IMR-90 (cell line): ENCODE measurements around the gene TCIRG1. TPM values are rescaled to one million over a fixed set of nuclear protein-coding genes. Genes with fewer than 3 reads are reported as not detected.
A peak's percentile ranks its signal among the peaks of the same experiment; 100 is the strongest.

Experiments
- ATAC-seq: fragments of 200-7000 bp; cut with Tn5 transposase; 2 replicates; pipeline ENCODE4 v1.9.1; 2020; ENCODE audit warnings: low read depth, mild to moderate bottlenecking, moderate library complexity
- BruUV-seq: library from RNA; stranded (reverse); fragments of 400-500 nt; replicated peaks from 2 replicates; lab custom pipeline; 2021; lab: Mats Ljungman, UMichigan
- CTCF ChIA-PET: fragments of 300-600 bp; formaldehyde crosslinking; extraction: SDS; loops from one replicate; lab custom pipeline; 2021; ENCODE audit warnings: antibody characterized with exemption; lab: Yijun Ruan, JAX
- POLR2A ChIA-PET: fragments of 300-600 bp; sonication (Branson Sonifier 250); formaldehyde crosslinking; loops from one replicate; lab custom pipeline; 2022; ENCODE audit warnings: antibody characterized with exemption; ENCODE audit not compliant: unreplicated experiment; lab: Charles Lee
- DNase-seq: peaks from one replicate; pipeline ENCODE4 v3.0.0; 2013
- H2AFZ ChIP-seq: replicated peaks from 2 replicates; pipeline ENCODE3; 2013; ENCODE audit warnings: low read length, mild to moderate bottlenecking; ENCODE audit not compliant: poor library complexity
- H2AK5ac ChIP-seq: 2 replicates; pipeline ENCODE4 v1.6.1; 2013; ENCODE audit warnings: low read depth, low read length, inconsistent platforms
- H2AK9ac ChIP-seq: replicated peaks from 2 replicates; pipeline ENCODE3; 2013; ENCODE audit warnings: mild to moderate bottlenecking, low read depth, low read length, moderate library complexity; ENCODE audit not compliant: poor library complexity
- H2BK120ac ChIP-seq: 2 replicates; pipeline ENCODE4 v1.6.1; 2013; ENCODE audit warnings: low read depth, low read length, inconsistent platforms
- H2BK15ac ChIP-seq: 3 replicates; pipeline ENCODE4 v1.6.1; 2013; ENCODE audit warnings: low read depth, low read length, inconsistent platforms
- H2BK20ac ChIP-seq: 2 replicates; pipeline ENCODE4 v1.6.1; 2013; ENCODE audit warnings: low read depth, mild to moderate bottlenecking, inconsistent platforms, low read length, moderate library complexity
- H2BK5ac ChIP-seq: 2 replicates; pipeline ENCODE4 v1.6.1; 2013; ENCODE audit warnings: mild to moderate bottlenecking, low read depth, low read length, inconsistent platforms; ENCODE audit not compliant: poor library complexity, severe bottlenecking
- H3K14ac ChIP-seq: replicated peaks from 2 replicates; pipeline ENCODE4 v1.6.1; 2013; ENCODE audit warnings: low read depth, low read length, inconsistent platforms
- H3K18ac ChIP-seq: 2 replicates; pipeline ENCODE4 v1.6.1; 2013; ENCODE audit warnings: low read depth, low read length, control low read depth
- H3K23ac ChIP-seq: 2 replicates; pipeline ENCODE4 v1.6.1; 2013; ENCODE audit warnings: low read depth, low read length, inconsistent platforms
- H3K27ac ChIP-seq: 2 replicates; pipeline ENCODE4 v1.5.1; 2013; ENCODE audit warnings: mild to moderate bottlenecking, control low read depth, low read length; ENCODE audit not compliant: insufficient read depth
- H3K27me3 ChIP-seq: 2 replicates; pipeline ENCODE4 v1.6.1; 2013; ENCODE audit warnings: low read length; ENCODE audit not compliant: control insufficient read depth, insufficient read depth
- H3K36me3 ChIP-seq: 2 replicates; pipeline ENCODE4 v1.6.1; 2013; ENCODE audit warnings: low read length, mixed read lengths; ENCODE audit not compliant: control insufficient read depth, insufficient read depth
- H3K4ac ChIP-seq: 2 replicates; pipeline ENCODE4 v1.6.1; 2013; ENCODE audit warnings: low read depth, low read length, inconsistent platforms
- H3K4me1 ChIP-seq: 2 replicates; pipeline ENCODE4 v1.6.1; 2013; ENCODE audit warnings: low read length, mixed read lengths; ENCODE audit not compliant: control insufficient read depth, insufficient read depth
- H3K4me2 ChIP-seq: 2 replicates; pipeline ENCODE4 v1.6.1; 2013; ENCODE audit warnings: low read depth, mild to moderate bottlenecking, control low read depth, low read length, moderate library complexity
- H3K4me3 ChIP-seq: 2 replicates; pipeline ENCODE4 v1.5.1; 2013; ENCODE audit warnings: low read depth, mild to moderate bottlenecking, control low read depth, low read length, moderate library complexity; ENCODE audit not compliant: insufficient read depth
- H3K56ac ChIP-seq: 2 replicates; pipeline ENCODE4 v1.6.1; 2013; ENCODE audit warnings: low read length, inconsistent platforms; ENCODE audit not compliant: insufficient read depth; ENCODE audit errors: extremely low read depth
- H3K79me1 ChIP-seq, 2 experiments: 2 replicates each; pipeline ENCODE4 v1.6.1; 2013; ENCODE audit warnings: low read length in 2 of 2, inconsistent platforms in 1 of 2, low read depth in 1 of 2
- H3K9ac ChIP-seq: 2 replicates; pipeline ENCODE4 v1.6.1; 2013; ENCODE audit warnings: low read depth, low read length, control low read depth
- H3K9me1 ChIP-seq: 2 replicates; pipeline ENCODE4 v1.6.1; 2013; ENCODE audit warnings: low read length, inconsistent platforms; ENCODE audit not compliant: insufficient read depth
- H3K9me3 ChIP-seq: 2 replicates; pipeline ENCODE4 v1.6.1; 2013; ENCODE audit warnings: low read length; ENCODE audit not compliant: control insufficient read depth, insufficient read depth
- H4K20me1 ChIP-seq: 2 replicates; pipeline ENCODE4 v1.6.1; 2013; ENCODE audit warnings: low read length, inconsistent platforms; ENCODE audit not compliant: insufficient read depth
- H4K5ac ChIP-seq: 2 replicates; pipeline ENCODE4 v1.6.1; 2013; ENCODE audit warnings: mild to moderate bottlenecking, low read depth, low read length, control low read depth
- H4K8ac ChIP-seq, 2 experiments: 2 replicates each; pipeline ENCODE4 v1.6.1; 2013; ENCODE audit warnings: low read depth in 2 of 2, low read length in 2 of 2, control low read depth in 1 of 2, inconsistent platforms in 1 of 2
- H4K91ac ChIP-seq: 2 replicates; pipeline ENCODE4 v1.6.1; 2013; ENCODE audit warnings: low read depth, low read length, inconsistent platforms; ENCODE audit not compliant: insufficient read depth
- BHLHE40 ChIP-seq: fragments of 150-350 bp; IDR thresholded peaks from 2 replicates; pipeline ENCODE4 v1.6.1; 2016; ENCODE audit warnings: mild to moderate bottlenecking, low read depth, low read length
- CHD1 ChIP-seq: IDR thresholded peaks from 2 replicates; pipeline ENCODE4 v1.6.1; 2012; ENCODE audit warnings: low read depth, low read length, improper control_type of control experiment
- CTCF ChIP-seq: conservative IDR thresholded peaks from 2 replicates; pipeline ENCODE4 v1.5.1; 2012; ENCODE audit warnings: mild to moderate bottlenecking, low read depth, low read length, improper control_type of control experiment
- ELK1 ChIP-seq: fragments of 150-350 bp; IDR thresholded peaks from 2 replicates; pipeline ENCODE4 v1.6.1; 2016; ENCODE audit warnings: low read depth, mild to moderate bottlenecking, low read length, moderate library complexity, borderline replicate concordance
- MAFK ChIP-seq: IDR thresholded peaks from 2 replicates; pipeline ENCODE4 v1.6.1; 2012; ENCODE audit warnings: low read depth, low read length, improper control_type of control experiment
- MXI1 ChIP-seq: IDR thresholded peaks from 2 replicates; pipeline ENCODE4 v1.6.1; 2012; ENCODE audit warnings: low read depth, mild to moderate bottlenecking, low read length, moderate library complexity, borderline replicate concordance
- NFE2L2 ChIP-seq: fragments of 150-350 bp; IDR thresholded peaks from 2 replicates; pipeline ENCODE4 v1.6.1; 2016; ENCODE audit warnings: low read depth, mild to moderate bottlenecking, low read length
- POLR2A ChIP-seq: IDR thresholded peaks from 2 replicates; pipeline ENCODE4 v1.6.1; 2012; ENCODE audit warnings: mild to moderate bottlenecking, low read depth, low read length
- RFX5 ChIP-seq: IDR thresholded peaks from 2 replicates; pipeline ENCODE4 v1.8.0; 2012; ENCODE audit warnings: low read depth, mild to moderate bottlenecking, low read length, moderate library complexity
- SMC3 ChIP-seq: fragments of 150-350 bp; IDR thresholded peaks from 2 replicates; pipeline ENCODE4 v1.6.1; 2016; ENCODE audit warnings: low read depth, mild to moderate bottlenecking, antibody characterized with exemption, low read length, moderate library complexity
- USF2 ChIP-seq: fragments of 150-350 bp; IDR thresholded peaks from 2 replicates; pipeline ENCODE4 v1.6.1; 2017; ENCODE audit warnings: mild to moderate bottlenecking, antibody characterized with exemption, low read length, low read depth
- WGBS, 2 experiments: methylation state at CpG; one replicate each; pipeline versions ENCODE4 v1.1.5 to v1.1.7; 2013; ENCODE audit warnings: missing lambda C conversion rate in 2 of 2; ENCODE audit not compliant: insufficient read length in 1 of 2; ENCODE audit errors: extremely low coverage in 2 of 2; 5-methylcytosine and 5-hydroxymethylcytosine counted together
- dilution Hi-C: fragments of 300-500 bp; cut with HindIII; formaldehyde crosslinking; loops from one replicate; pipeline ENCODE4 v1.14.3; 2018; ENCODE audit warnings: low sequenced_read_pairs; ENCODE audit not compliant: unreplicated experiment
- in situ Hi-C: fragments of 300-500 bp; cut with MboI; formaldehyde crosslinking; loops from 3 replicates; pipeline ENCODE4 v1.14.3; 2019; ENCODE audit warnings: low sequenced_read_pairs, inconsistent platforms, mixed read lengths
- intact Hi-C: fragments of 100-400 bp; cut with micrococcal nuclease; formaldehyde crosslinking; loops from 2 replicates; pipeline ENCODE4 v1.10.0; 2022
- polyA plus RNA-seq, 3 experiments: library from polyadenylated mRNA; depleted of rRNA; stranded (reverse); fragments of >200 nt; gene quantifications; 2 replicates each; pipeline ENCODE4 v1.2.3, GENCODE V29; 2012; ENCODE audit warnings: low replicate concordance in 1 of 3
- total RNA-seq: library from RNA; depleted of rRNA; stranded (reverse); fragments of >200 nt; gene quantifications from 2 replicates; pipeline ENCODE4 v1.2.3, GENCODE V29; 2012

The TCIRG1 gene
- total and polyA plus RNA-seq, 2 of the 4 experiments (the other 2 are of a cell fraction): 25.3 to 117 TPM

- Histone ChIP-seq H3K4me2 (peak overlapping the region; percentile 95), H4K5ac (peak overlapping the region; percentile 82), H2AFZ (peak overlapping the region; percentile 98), H3K4ac (peak overlapping the region; percentile 98), H3K14ac (peak overlapping the region; percentile 94), H3K9me3 (no peaks in the 10 kb centered on the region), H2AK5ac (peak overlapping the region; percentile 99), H2BK5ac (peak overlapping the region; percentile 63), H3K4me1 (peaks cover 30% of the 10 kb centered on the region), H2AK9ac (peak overlapping the region; percentile 97), H3K18ac (peak overlapping the region; percentile 49; the same call in 1 of the 2 replicates), H3K79me1 (peaks cover 33 to 61% of the 10 kb centered on the region in 2 experiments), H3K27me3 (no peaks in the 10 kb centered on the region), H2BK20ac (no peak overlapping the region), H3K9me1 (peaks cover 8% of the 10 kb centered on the region), H2BK120ac (peak overlapping the region; percentile 30; the same call in 1 of the 2 replicates), H3K23ac (peak overlapping the region; percentile 68), H4K20me1 (no peaks in the 10 kb centered on the region), H3K9ac (peak overlapping the region; percentile 98), H2BK15ac (0 out of 3 replicates have a peak overlapping the region, but pooled peaks have one; percentile 2), H3K4me3 (peak overlapping the region; percentile 83), H3K36me3 (peaks cover 9% of the 10 kb centered on the region), H4K91ac (peak overlapping the region; percentile 88), H3K27ac (peak overlapping the region; percentile 91), H4K8ac (peak overlapping the region; percentile 94 to 99), H3K56ac (peak overlapping the region; percentile 83)
- BruUV-seq: no TSS peak
- DNase-seq (no peak), ATAC-seq (peak; percentile 5)
- ChIA-PET CTCF (no interaction called here), POLR2A (no interaction called here)
- intact Hi-C loops: no loop called here
- TF ChIP-seq SMC3: no peak
- TF ChIP-seq MAFK: no peak
- TF ChIP-seq MXI1: no peak
- TF ChIP-seq POLR2A: no peak
- TF ChIP-seq USF2: no peak
- TF ChIP-seq ELK1: no peak
- TF ChIP-seq BHLHE40: no peak
- no peak for TF ChIP-seq NFE2L2
- no peak for TF ChIP-seq RFX5
- no peak for TF ChIP-seq CTCF
- TF ChIP-seq CHD1: no peak
- dilution Hi-C loops: no loop called here
- in situ Hi-C loops: no loop called here
- no CpG with 5 or more reads among the region's 10 CpGs for WGBS, 2 experiments
These were observed 7.7 kb upstream of the TCIRG1 start for GRCh38 chr11:68031144-68031464.
